HCT116 (cell line): ENCODE measurements around the gene MAP4K2. TPM values are rescaled to one million over a fixed set of nuclear protein-coding genes. Genes with fewer than 3 reads are reported as not detected.
A peak's percentile ranks its signal among the peaks of the same experiment; 100 is the strongest.

Source experiments
- ATAC-seq: fragments of 200-7000 bp; cut with Tn5 transposase; 2 replicates; pipeline ENCODE4 v1.9.1; 2020; ENCODE audit warnings: mild to moderate bottlenecking, moderate library complexity
- BruUV-seq: library from RNA; stranded (reverse); fragments of 400-500 nt; replicated peaks from 2 replicates; lab custom pipeline; 2021; lab: Mats Ljungman, UMichigan
- CTCF ChIA-PET: fragments of 300-600 bp; sonication (Branson Sonifier 250); formaldehyde crosslinking; loops from one replicate; lab custom pipeline; 2021; ENCODE audit warnings: antibody characterized with exemption; lab: Charles Lee
- POLR2A ChIA-PET: fragments of 300-600, 350-600 bp; sonication (Branson Sonifier 250); formaldehyde crosslinking; loops from one replicate; lab custom pipeline; 2021; ENCODE audit warnings: antibody characterized with exemption; lab: Charles Lee
- RAD21 ChIA-PET, 2 experiments: fragments of 300-600 bp; sonication (Branson Sonifier 250); formaldehyde crosslinking; loops; one replicate each; lab custom pipeline; 2023; ENCODE audit warnings: low total read pairs in 2 of 2; ENCODE audit not compliant: uncharacterized antibody in 2 of 2, unreplicated experiment in 2 of 2, low non-redundant PET in 1 of 2; lab: Charles Lee
- DNase-seq: peaks from one replicate; pipeline ENCODE4 v3.0.0-alpha.2; 2010; ENCODE audit warnings: low read depth, low spot score
- H2AFZ ChIP-seq: fragments of 200-600 bp; shearing (Covaris generic), sonication (generic); 2 replicates; pipeline ENCODE4 v1.6.1; 2017; ENCODE audit warnings: low read depth, mixed run types, mixed read lengths, antibody characterized with exemption, low read length; ENCODE audit not compliant: poor library complexity, severe bottlenecking
- H3K27ac ChIP-seq: 2 replicates; pipeline ENCODE4 v1.5.1; 2012; ENCODE audit warnings: low read depth, low read length
- H3K27me3 ChIP-seq: fragments of 200-600 bp; sonication (generic); 2 replicates; pipeline ENCODE4 v1.6.1; 2016; ENCODE audit warnings: mixed run types, low read length, mixed read lengths; ENCODE audit not compliant: insufficient read depth
- H3K36me3 ChIP-seq, 2 experiments: fragments of 200-500 bp in 1 of 2; fragments of 200-600 bp in 1 of 2; sonication (Bioruptor generic) in 1 of 2; sonication (generic) in 1 of 2; 2 replicates each; pipeline versions ENCODE4 v1.5.1 to v1.6.1; 2014 to 2016; ENCODE audit warnings: low read length in 2 of 2, inconsistent platforms in 1 of 2, mixed read lengths in 1 of 2, mixed run types in 1 of 2; ENCODE audit not compliant: insufficient read depth in 2 of 2, control insufficient read depth in 1 of 2
- H3K4me1 ChIP-seq, 2 experiments: fragments of 200-600 bp in 1 of 2; sonication (generic) in 1 of 2; 2 replicates each; pipeline versions ENCODE4 v1.5.1 to v1.6.1; 2012 to 2017; ENCODE audit warnings: low read length in 2 of 2, inconsistent platforms in 1 of 2, mild to moderate bottlenecking in 1 of 2, mixed read lengths in 1 of 2, mixed run types in 1 of 2, moderate library complexity in 1 of 2; ENCODE audit not compliant: insufficient read depth in 2 of 2, control insufficient read depth in 1 of 2
- H3K4me2 ChIP-seq: fragments of 200-600 bp; sonication (generic); 2 replicates; pipeline ENCODE4 v1.6.1; 2017; ENCODE audit warnings: mixed run types, low read length, mixed read lengths
- H3K4me3 ChIP-seq, 2 experiments: fragments of 200-600 bp in 1 of 2; sonication (generic) in 1 of 2; replicated peaks in 1 of 2; 2 replicates each; pipeline ENCODE4 v1.5.1; 2011 to 2016; ENCODE audit warnings: low read length in 2 of 2, control low read depth in 1 of 2, low read depth in 1 of 2, mild to moderate bottlenecking in 1 of 2, mixed read lengths in 1 of 2, mixed run types in 1 of 2
- H3K79me2 ChIP-seq: fragments of 200-600 bp; sonication (generic); 2 replicates; pipeline ENCODE4 v1.6.1; 2017; ENCODE audit warnings: mild to moderate bottlenecking, mixed run types, low read length, moderate library complexity, mixed read lengths; ENCODE audit not compliant: insufficient read depth
- H3K9ac ChIP-seq: fragments of 200-600 bp; sonication (generic); 2 replicates; pipeline ENCODE4 v1.6.1; 2016; ENCODE audit warnings: low read length, mixed read lengths
- H3K9me2 ChIP-seq: fragments of 200-600 bp; sonication (generic), shearing (Covaris generic); 2 replicates; pipeline ENCODE4 v1.6.1; 2017; ENCODE audit warnings: mixed run types, mild to moderate bottlenecking, moderate library complexity; ENCODE audit not compliant: insufficient read depth
- H3K9me3 ChIP-seq, 2 experiments: fragments of 200-500 bp in 1 of 2; fragments of 200-600 bp in 1 of 2; sonication (Bioruptor generic) in 1 of 2; sonication (generic) in 1 of 2; 2 replicates each; pipeline ENCODE4 v1.6.1; 2014 to 2017; ENCODE audit warnings: low read length in 2 of 2, mixed read lengths in 2 of 2, inconsistent platforms in 1 of 2, low read depth in 1 of 2, mild to moderate bottlenecking in 1 of 2, mixed run types in 1 of 2, moderate library complexity in 1 of 2; ENCODE audit not compliant: control insufficient read depth in 1 of 2, insufficient read depth in 1 of 2
- H4K20me1 ChIP-seq: fragments of 200-600 bp; sonication (generic), shearing (Covaris generic); 2 replicates; pipeline ENCODE4 v1.6.1; 2017; ENCODE audit warnings: mixed run types, mild to moderate bottlenecking, moderate library complexity; ENCODE audit not compliant: insufficient read depth
- ATF3 ChIP-seq: IDR thresholded peaks from 2 replicates; pipeline ENCODE4 v1.6.1; 2012
- CBX3 ChIP-seq: IDR thresholded peaks from 2 replicates; pipeline ENCODE4 v1.6.1; 2012; ENCODE audit warnings: low read depth
- EGR1 ChIP-seq: IDR thresholded peaks from 2 replicates; pipeline ENCODE4 v1.6.1; 2012; ENCODE audit warnings: low read depth
- EZH2 ChIP-seq: fragments of 200-600 bp; sonication (generic); IDR thresholded peaks from 2 replicates; pipeline ENCODE4 v1.6.1; 2017; ENCODE audit warnings: antibody characterized with exemption, mixed run types
- POLR2A ChIP-seq: IDR thresholded peaks from 2 replicates; pipeline ENCODE4 v1.7.0; 2011; ENCODE audit warnings: borderline replicate concordance; ENCODE audit not compliant: insufficient read depth, insufficient read length; ENCODE audit errors: extremely low read depth
- SRF ChIP-seq: IDR thresholded peaks from 2 replicates; pipeline ENCODE4 v1.6.1; 2012; ENCODE audit warnings: low read depth
- YY1 ChIP-seq: IDR thresholded peaks from 2 replicates; pipeline ENCODE4 v1.6.1; 2011; ENCODE audit warnings: low read length, low read depth, moderate library complexity, mild to moderate bottlenecking; ENCODE audit not compliant: insufficient replicate concordance; ENCODE audit errors: extremely low read depth
- ZBTB33 ChIP-seq: IDR thresholded peaks from 2 replicates; pipeline ENCODE4 v1.6.1; 2011; ENCODE audit warnings: mild to moderate bottlenecking, low read length, moderate library complexity; ENCODE audit not compliant: insufficient replicate concordance; ENCODE audit errors: extremely low read depth
- intact Hi-C: fragments of 100-400 bp; cut with micrococcal nuclease; formaldehyde crosslinking; loops from 2 replicates; pipeline ENCODE4 v1.10.0; 2022
- total RNA-seq: library from RNA; stranded (reverse); gene quantifications from one replicate; pipeline ENCODE4 v1.2.1, GENCODE V29; 2021; ENCODE audit not compliant: unreplicated experiment
- TF ChIP-seq, protein P1 (sequence below), 3 experiments: fragments of 200-600 bp in 1 of 3; sonication (generic) in 1 of 3; IDR thresholded peaks in 2 of 3; conservative IDR thresholded peaks in 1 of 3; 2 replicates each; pipeline ENCODE4 v1.5.1; 2012 to 2017; ENCODE audit warnings: low read depth in 2 of 3, low read length in 2 of 3, antibody characterized with exemption in 1 of 3, borderline replicate concordance in 1 of 3, control low read depth in 1 of 3, mild to moderate bottlenecking in 1 of 3, mixed read lengths in 1 of 3, mixed run types in 1 of 3, moderate library complexity in 1 of 3; ENCODE audit not compliant: insufficient read depth in 1 of 3

MAP4K2 gene
- total RNA-seq, 1 experiment from 2014 or later: 44.2 TPM

DNA sequence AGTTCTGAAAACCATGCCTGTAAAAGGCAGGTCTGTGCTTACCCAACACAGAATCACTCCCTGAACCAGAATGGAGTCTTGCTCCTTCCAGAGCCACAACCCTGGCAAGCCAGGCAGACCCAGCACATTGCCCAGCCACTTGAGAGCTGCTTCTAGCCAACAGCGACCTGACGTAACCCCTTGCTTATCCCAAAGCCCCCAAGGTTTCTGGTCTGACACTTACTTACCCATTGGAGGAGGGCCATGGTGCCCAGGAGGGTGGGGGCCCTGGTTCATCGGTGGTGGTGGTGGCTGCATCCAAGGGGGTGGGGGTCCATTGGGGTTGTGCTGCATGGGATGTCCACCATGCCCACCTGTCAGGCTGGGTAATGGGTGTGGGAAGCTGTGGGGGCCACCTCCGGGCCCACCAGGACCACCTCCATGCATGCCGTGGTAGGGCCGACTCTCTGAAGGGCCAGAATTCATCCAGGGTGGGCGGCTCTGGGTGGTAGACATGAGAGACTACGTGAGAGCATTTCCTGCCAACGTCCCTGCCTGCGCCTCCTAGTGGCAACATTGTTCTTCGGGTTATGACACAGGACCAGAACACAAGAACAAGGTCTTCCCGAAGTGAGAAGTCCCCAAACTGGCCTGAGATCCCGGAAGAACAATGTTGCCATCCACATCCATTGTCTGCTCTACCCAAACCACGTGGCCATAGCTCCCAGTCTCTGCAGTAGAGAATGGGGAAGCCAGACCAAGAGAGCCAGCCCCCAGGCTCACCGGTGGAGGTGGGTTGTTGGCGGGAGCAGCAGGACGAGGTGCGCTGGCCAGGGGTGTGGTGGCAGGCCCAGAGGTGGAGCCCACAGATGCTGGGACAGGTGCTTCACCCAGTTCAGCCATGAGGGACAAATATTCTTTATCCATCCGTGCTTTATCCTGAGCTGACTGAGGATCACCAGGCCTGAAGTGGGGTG is 35.4 kb downstream of the MAP4K2 start:
- intact Hi-C loops: no loop called here
- RAD21 ChIA-PET: no interaction called here
- no peaks in the 10 kb centered on the region for H3K27me3 ChIP-seq
- H3K4me3 ChIP-seq: no peak overlapping the region
- H3K9me2 ChIP-seq: no peaks in the 10 kb centered on the region
- H3K36me3 ChIP-seq: peaks cover 87 to 91% of the 10 kb centered on the region in 2 experiments
- no peaks in the 10 kb centered on the region; a peak in 1 of 4 replicates for H3K4me1 ChIP-seq
- POLR2A ChIA-PET: no interaction called here
- no peaks in the 10 kb centered on the region for H3K9me3 ChIP-seq
- DNase-seq (peak; percentile 45), ATAC-seq (peak; percentile 77)
- BruUV-seq: no TSS peak
- no peak overlapping the region for H2AFZ ChIP-seq
- CTCF ChIA-PET: no interaction called here
- H3K27ac ChIP-seq: no peak overlapping the region; the same call in 1 of the 2 replicates
- H3K79me2 ChIP-seq: peaks cover 78% of the 10 kb centered on the region
- H3K9ac ChIP-seq: no peak overlapping the region
- TF ChIP-seq, protein P1, sequence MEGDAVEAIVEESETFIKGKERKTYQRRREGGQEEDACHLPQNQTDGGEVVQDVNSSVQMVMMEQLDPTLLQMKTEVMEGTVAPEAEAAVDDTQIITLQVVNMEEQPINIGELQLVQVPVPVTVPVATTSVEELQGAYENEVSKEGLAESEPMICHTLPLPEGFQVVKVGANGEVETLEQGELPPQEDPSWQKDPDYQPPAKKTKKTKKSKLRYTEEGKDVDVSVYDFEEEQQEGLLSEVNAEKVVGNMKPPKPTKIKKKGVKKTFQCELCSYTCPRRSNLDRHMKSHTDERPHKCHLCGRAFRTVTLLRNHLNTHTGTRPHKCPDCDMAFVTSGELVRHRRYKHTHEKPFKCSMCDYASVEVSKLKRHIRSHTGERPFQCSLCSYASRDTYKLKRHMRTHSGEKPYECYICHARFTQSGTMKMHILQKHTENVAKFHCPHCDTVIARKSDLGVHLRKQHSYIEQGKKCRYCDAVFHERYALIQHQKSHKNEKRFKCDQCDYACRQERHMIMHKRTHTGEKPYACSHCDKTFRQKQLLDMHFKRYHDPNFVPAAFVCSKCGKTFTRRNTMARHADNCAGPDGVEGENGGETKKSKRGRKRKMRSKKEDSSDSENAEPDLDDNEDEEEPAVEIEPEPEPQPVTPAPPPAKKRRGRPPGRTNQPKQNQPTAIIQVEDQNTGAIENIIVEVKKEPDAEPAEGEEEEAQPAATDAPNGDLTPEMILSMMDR (IDR thresholded peaks at IDR 0.05 in 2 of 3, conservative IDR thresholded peaks at IDR 0.05 in 1 of 3; ENCODE audit: borderline replicate concordance in 1 of 3, insufficient read depth in 1 of 3, low read depth in 2 of 3, low read length in 2 of 3): peak in 2 of 3 experiments; percentile 83 to 85; a peak in 4 of 6 replicates
- TF ChIP-seq YY1: no peak
- TF ChIP-seq, all 23 proteins: peak for 1
- peaks cover 44% of the 10 kb centered on the region; the same call in 1 of the 2 replicates for H4K20me1 ChIP-seq
- H3K4me2 ChIP-seq: no peak overlapping the region

DNA sequence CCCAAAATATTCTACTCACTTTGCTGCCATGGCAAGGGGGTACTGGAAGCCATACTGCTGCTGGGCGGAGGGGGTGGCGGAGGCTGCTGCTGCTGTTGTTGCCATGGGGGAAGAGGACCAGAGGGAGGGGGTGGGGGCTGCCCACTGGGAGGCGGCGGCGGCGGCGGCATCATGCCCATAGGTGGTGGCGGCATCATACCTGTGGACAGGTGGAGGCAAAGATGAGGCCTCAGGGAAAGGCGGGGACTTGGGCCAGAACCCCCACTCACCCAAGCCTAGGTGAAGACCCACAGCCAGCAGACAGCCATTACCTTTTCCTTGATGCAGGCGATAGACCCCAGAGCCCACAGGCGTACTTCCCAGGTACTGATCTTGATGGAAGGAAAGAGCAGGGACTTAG is 36.1 kb downstream of the MAP4K2 start:
- BruUV-seq: no TSS peak
- Histone ChIP-seq H3K27ac (no peak overlapping the region), H3K4me3 (no peak overlapping the region), H3K36me3 (peaks cover 79 to 85% of the 10 kb centered on the region in 2 experiments), H3K9me3 (no peaks in the 10 kb centered on the region), H4K20me1 (peaks cover 37% of the 10 kb centered on the region; the same call in 1 of the 2 replicates), H3K9ac (no peak overlapping the region), H3K79me2 (peaks cover 71% of the 10 kb centered on the region), H2AFZ (no peak overlapping the region), H3K27me3 (no peaks in the 10 kb centered on the region), H3K9me2 (no peaks in the 10 kb centered on the region), H3K4me2 (no peak overlapping the region)
- intact Hi-C loops: no loop called here
- DNase-seq (no peak), ATAC-seq (no peak)
- RAD21 ChIA-PET: no interaction called here
- POLR2A ChIA-PET: interaction anchor here (1.4 kb wide), 1 partner anchor 12 kb away, joined by 3 read pairs; no protein-coding TSS in a partner anchor
- no peak for TF ChIP-seq ATF3
- no peak for TF ChIP-seq CBX3
- TF ChIP-seq SRF: no peak
- TF ChIP-seq ZBTB33: no peak
- TF ChIP-seq EZH2: no peak
- TF ChIP-seq EGR1: no peak
- TF ChIP-seq POLR2A: no peak
- TF ChIP-seq, all 23 proteins: peak for 0
- peaks cover 0 to 5% of the 10 kb centered on the region in 2 experiments; a peak in 1 of 4 replicates for H3K4me1 ChIP-seq
- CTCF ChIA-PET: no interaction called here
